ENCODE data around the gene OR4S1.
"Not testable (repeated sequence)": the region's sequence is repeated elsewhere in the genome, so short reads cannot be mapped to it uniquely, and the experiment has no call there.

OR4S1 gene, protein sequence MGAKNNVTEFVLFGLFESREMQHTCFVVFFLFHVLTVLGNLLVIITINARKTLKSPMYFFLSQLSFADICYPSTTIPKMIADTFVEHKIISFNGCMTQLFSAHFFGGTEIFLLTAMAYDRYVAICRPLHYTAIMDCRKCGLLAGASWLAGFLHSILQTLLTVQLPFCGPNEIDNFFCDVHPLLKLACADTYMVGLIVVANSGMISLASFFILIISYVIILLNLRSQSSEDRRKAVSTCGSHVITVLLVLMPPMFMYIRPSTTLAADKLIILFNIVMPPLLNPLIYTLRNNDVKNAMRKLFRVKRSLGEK

DNA sequence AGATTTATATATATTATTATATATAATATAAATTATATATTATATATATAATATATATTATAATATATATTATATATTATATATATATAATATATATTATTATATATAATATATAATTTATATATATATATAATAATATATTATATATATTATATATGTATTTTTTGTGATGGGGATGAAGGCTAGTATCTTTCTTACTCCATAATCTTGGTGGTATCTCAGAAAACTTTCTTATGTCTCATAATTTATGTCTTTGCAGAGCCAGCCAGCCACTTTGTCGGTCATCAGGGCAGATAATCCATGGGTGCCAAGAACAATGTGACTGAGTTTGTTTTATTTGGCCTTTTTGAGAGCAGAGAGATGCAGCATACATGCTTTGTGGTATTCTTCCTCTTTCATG lies at the start of gene OR4S1:
TSS of gene OR4S1 (plus strand) at position 301 of the 400 bp plus-strand sequence. CDS start at position 301, 0 bp downstream.
- no peak for DNase-seq (ENCODE audit: low read depth)

DNA sequence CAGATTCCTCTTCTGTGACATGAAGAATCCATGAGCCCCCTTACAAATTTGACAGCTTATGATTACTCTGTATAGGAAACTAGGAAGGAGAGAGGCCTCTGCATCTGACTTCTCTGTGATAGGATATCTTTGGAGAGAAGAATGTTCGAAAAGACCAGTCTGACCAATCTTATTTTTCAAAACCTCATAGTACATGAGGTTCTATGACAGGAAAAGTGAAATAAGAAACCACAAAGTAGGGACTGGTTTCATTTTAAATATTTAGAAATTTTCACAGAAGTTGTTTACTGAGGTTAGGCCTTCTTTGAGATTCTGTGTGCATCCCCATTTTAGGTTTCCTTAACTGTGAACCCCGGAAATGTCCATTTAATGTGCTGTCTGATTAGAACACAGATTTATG lies 44.4 kb upstream of the OR4S1 start:
- no peak for DNase-seq (ENCODE audit: low read depth)

DNA sequence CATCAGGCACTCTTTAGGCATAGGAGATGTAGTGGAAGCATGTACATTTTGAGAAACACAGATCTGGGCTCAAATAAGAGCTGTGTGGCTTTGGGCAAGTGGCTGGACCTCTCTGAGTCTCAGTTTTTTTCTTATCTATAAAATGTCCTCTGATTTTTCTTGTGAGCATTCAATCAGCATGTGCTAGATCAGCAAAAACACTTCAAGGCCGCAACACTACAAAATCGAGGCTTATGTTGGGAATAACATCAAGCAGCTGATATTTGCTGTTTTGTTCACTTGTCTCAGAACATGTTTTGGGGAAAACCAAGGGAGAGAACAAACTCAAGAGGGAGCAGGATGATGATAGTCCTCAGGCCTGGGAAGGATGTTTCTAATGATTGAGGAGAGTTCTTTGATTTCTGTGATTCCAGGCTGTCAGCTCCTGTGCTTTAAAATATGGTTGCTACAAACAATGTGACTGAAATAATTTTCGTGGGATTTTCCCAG lies 42.6 kb upstream of the OR4S1 start, which contains the start of gene OR4X1:
TSS of gene OR4X1 (plus strand) at position 439 of the 489 bp plus-strand sequence. CDS start at position 439, 0 bp downstream.
- no peak for DNase-seq (ENCODE audit: low read depth)

DNA sequence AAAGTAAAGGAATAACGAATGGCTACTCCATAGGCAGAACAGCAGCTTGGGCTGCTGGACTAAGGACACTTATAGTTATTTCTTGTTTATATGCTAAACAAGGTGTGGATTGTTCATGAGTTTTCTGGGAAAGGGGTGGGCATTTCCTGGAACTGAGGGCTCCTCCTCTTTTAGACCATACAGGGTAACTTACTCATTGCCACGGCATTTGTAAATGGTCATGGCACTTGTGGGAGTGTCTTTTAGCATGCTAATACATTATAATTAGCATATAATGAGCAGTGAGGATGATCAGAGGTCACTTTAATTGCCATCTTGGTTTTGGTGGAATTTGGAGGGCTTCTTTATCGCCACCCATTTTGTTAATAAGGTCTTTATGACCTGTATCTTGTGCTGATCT lies 35.4 kb upstream of the OR4S1 start:
- no peak for DNase-seq (ENCODE audit: low read depth)

DNA sequence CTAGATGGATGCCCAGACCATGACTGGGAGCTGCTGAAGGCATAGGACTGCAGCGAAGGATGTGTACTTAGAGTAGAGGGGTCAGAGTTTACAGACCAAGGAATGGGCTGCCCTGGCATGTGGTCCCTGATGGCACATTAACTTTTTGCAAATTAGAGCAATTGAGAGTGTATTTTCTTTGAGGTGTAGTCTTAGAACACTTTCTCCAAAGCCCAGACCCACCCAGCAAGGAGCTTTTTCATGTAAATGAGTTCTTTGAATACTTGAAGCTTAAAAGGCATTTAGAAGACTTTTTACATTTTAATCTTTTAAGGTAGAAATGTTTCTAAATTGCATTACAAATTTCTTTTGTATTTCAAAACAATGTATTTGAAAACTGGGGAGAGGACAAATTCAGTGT lies 33.4 kb upstream of the OR4S1 start:
- no peak for DNase-seq (ENCODE audit: low read depth)

DNA sequence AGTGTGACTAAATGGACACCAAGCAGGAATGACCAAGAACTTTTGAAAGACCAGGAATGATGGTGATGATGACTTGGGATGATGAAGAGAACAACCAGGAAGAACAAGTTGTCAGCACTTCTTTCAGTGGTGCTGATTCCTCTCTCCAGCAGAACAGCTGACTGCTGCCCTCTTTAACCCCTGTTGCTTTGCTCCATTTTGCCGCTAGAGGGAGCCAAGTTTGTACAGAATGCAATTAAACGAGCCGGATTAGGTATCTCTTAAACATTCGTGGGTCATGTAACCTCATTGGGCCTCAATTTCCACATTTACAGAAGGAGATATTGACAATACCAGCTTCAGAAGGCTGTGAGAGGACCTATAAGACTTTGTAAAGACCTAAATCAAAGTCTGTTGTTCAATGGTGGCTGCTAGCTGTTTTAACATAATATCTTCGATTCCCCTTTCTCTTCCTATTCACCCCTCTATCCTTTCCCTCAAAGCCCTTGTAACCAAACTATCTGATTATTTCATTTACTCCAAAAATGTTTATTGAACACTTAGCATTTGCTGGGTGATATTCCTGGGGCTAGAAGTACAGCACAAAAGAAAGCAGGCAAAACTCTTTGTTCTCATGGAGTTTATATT lies 1.9 kb downstream of the OR4S1 start:
- peak; percentile 34 for DNase-seq (ENCODE audit: low read depth)

DNA sequence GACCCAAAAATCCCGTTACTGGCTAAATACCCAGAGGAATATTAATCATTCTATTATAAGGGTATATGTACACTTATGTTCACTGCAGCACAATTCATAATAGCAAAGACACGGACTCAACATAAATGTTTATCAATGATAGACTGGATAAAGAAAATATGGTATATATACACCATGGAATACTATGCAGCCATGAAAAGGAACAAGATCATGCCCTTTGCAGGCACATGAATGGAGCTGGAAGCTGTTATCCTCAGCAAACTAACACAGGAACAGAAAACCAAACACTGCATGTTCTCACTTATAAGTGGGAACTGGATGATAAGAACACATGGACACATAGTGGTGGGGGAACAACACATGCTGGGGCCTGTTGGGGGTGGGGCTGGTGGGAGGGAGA lies 7.6 kb downstream of the OR4S1 start:
- DNase-seq (ENCODE audit: low read depth), result not testable (repeated sequence)

DNA sequence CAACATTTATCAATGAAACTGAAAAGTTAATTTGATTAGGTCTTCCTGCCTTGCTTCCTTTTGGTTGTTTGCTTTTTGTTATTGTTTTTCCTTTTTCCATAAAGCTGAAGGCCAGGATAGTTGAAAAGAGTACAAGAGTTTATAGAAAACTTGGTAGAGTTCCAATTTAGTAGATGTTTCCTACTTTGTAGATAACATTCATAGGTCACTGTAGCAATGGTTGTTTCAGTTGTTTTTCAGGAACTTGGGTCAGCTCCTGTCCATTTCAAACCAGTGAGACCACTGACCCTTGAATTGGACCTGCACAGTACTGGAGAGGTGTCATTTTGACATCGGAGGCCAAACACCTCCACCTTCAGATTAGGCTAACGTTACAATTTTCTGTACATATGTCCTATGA lies 13.8 kb downstream of the OR4S1 start:
- not testable (repeated sequence) for DNase-seq (ENCODE audit: low read depth)

DNA sequence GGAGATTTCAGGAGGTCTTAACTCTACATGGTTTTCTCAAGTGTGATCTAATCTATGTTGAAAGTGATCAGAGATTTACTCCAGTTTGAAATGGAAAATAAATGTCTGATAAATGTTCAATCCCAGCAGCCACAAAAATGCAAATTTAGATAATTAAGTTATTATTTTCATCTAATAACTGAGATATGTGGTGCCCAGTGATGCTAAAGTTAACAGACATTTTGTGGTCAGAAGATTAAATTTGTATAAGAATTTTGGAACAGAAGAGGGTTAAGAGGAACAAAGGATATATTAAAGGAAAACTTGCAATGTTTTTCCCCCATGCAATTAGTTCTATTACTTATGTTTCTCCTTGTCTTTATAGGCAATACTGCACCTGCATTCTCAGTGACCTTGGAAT lies 18.6 kb downstream of the OR4S1 start, which contains the start of gene OR4C3:
TSS of gene OR4C3 (plus strand) at position 301 of the 400 bp plus-strand sequence. CDS start 102 bp downstream, outside the sequence.
- not testable (repeated sequence) for DNase-seq (ENCODE audit: low read depth)

DNA sequence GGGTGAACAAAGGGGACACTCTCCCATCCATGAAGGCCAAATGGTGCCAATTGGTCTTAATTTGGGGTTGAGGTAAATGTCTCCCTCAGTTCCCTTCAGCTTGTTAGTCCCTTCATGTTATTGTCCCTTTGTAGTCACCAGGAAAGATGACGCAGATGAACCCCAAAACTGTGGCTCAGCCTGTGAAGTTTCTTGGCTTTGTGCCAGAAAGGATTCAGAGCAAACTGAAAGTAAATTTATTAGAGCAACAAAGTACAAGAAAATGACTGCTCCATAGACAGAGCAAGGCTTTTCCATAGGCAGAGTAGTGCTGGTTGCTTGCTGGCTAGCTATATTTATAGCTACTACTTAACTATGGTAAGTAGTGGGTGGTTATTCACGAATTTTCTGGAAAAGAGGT lies 35.4 kb downstream of the OR4S1 start:
- DNase-seq (ENCODE audit: low read depth), result no peak

DNA sequence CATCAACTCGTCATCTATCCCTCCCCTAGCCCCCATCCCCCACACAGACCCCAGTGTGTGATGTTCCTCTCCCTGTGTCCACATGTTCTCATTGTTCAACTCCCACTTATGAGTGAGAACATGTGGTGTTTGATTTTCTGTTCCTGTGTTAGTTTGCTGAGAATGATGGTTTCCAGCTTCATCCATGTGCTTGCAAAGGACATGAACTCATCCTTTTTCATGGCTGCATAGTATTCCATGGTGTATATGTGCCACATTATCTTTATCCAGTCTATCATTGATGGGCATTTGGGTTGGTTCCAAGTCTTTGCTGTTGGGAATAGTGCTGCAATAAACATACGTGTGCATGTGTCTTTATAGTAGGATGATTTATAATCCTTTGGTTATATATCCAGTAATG lies 36.5 kb downstream of the OR4S1 start:
- not testable (repeated sequence) for DNase-seq (ENCODE audit: low read depth)

DNA sequence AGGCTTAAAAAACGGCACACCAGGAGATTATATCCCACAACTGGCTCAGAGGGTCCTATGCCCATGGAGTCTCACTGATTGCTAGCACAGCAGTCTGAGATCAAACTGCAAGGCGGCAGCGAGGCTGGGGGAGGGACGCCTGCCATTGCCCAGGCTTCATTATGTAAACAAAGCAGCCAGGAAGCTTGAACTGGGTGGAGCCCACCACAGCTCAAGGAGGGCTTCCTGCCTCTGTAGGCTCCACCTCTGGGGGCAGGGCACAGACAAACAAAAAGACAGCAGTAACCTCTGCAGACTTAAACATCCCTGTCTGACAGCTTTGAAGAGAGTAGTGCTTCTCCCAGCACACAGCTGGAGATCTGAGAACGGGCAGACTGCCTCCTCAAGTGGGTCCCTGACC lies 40.3 kb downstream of the OR4S1 start:
- not testable (repeated sequence) for DNase-seq (ENCODE audit: low read depth)

DNA sequence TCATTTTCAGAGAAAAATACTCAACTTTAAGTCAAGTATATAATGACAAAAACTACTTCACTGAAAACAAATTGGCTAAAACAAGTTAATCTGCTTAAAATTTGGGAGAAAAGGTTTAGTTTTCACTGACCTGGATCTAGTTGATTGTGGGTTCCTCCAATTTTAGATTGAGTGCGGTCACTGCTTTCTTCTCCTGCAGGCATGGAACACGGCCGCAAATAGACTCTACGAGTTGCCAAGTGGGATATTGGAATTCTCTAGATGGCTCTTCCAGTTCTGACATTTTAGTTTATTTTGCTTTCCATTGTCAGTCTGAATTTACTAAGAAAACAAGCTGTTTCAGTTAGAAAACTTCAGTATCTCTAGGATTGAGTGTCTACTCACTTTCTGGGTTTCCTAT lies 48.0 kb downstream of the OR4S1 start:
- no peak for DNase-seq (ENCODE audit: low read depth)

DNA sequence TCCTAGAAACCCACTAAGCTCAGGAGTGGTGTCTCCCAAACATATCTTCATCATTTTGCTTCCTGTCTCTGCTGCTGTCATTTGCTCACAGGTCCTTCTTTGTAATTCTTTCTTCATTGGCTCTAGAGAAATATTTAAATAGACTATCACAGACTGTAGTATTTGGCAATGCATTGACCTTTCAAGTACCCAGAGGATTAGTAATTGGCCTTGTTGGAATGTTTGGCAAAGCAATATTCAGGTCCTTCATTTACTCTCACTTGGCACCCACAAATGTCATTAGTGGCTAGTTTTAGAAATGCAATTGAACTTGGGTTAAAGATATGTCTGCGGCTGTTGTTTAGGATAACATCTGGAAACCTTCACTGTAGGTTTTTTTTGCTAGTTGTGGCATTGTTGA lies 48.7 kb downstream of the OR4S1 start:
- DNase-seq (ENCODE audit: low read depth), result no peak
